ENCODE results near the gene INTS7.
"Not testable (repeated sequence)": the region's sequence is repeated elsewhere in the genome, so short reads cannot be mapped to it uniquely, and the experiment has no call there.

Gene INTS7

DNA sequence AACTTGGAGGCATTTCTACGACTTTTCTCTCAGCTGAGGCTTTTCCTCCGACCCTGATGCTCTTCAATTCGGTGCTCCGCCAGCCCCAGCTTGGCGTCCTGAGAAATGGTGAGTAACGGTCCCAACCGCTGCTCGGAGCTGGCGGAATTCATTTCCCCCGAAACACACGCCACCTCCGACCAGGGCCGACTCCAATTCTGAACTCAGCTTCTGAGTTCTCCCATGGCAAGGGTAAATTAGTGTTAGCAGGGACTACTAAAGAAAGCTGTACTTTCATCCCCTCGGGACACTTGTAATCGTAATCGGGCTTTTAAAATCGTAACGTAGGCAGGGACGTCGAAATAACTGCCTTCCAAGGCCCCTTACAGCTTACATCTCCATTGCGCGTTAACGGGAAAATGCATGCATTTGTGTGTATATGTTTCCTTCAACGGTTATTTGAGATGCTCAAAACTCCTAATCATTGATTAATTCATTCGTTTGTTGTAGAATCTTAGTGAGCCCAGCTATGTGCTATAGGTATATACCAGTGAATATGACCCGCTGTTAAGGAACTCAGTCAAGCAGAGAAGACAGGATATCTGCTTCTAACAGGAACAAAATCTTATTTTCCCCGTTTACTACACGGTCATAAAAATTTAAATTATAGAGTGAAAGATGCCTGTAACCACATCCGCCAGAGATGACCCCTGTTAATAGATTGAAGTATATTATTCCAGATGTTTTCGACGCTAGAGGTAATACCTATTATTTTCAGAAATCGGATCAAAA, 663 bp upstream of the INTS7 start:
- DNase-seq, result peak; percentile 63

GRCh38 chr1:212034516-212035122, 738 bp downstream of the INTS7 start:
- peak; percentile 76 for DNase-seq

DNA sequence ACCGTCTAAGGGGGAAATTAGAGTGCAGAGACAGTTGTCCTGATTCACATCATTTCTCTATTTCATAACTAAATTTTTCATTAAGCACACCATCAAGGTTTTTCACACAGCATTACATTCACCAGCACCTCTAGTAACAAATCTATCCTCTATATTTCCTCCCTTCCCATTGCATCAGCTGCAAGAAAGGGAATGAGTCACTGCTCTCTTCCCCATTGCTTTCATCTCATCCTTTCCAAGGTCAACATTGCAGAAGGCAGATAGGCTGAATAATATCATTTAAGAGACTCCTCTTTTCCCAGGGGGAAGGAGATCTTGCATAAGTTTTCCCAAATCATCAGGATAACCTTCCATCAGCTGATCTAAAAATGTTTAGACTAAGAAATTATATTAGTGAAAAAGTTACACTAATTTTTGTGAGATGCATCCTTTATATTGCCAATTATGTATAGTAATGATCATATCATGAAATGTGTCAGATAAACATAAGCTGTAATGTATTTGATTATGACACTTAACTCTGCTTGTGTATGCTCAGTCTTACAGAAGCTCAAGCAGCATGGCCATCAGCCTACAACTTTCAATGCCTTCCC, 4.3 kb downstream of the INTS7 start:
- no peak for DNase-seq

- DNase-seq, result not testable (repeated sequence)
These were observed 7.6 kb downstream of the INTS7 start for GRCh38 chr1:212027727-212028126.

DNA sequence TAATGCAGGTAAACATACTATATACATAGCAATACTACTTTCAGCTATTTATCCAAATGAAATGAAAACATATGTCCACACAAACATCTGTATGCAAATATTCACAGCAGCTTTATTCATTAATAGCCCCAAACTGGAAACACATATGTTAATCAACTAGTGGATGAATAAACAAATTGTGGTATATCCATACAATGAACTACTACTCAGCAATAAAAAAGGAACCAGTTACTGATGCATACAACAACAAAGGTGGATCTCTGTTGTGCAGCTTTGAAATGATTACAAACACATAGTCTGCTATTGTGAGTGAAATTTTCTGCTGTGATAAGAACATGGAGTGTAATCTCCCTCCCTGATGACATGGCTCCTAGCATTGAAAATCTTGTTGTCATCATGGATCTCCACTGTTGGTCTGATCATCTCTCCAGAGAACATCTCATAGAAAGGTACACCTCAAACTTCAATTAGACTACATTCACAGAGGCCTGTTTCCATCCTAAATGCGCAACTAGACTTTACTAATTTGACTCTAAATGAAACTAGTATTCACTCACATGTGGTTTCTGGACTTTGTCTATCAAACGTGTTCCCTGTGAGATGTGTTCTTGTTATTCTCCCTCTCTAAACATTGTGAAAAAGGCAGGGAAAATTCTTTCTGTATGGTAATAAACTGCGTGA, 10.7 kb downstream of the INTS7 start:
- no peak for DNase-seq

- not testable (repeated sequence) for DNase-seq
These were observed 12.4 kb downstream of the INTS7 start for GRCh38 chr1:212022908-212023307.

GRCh38 chr1:212021563-212021962, 13.8 kb downstream of the INTS7 start:
- no peak for DNase-seq

DNA sequence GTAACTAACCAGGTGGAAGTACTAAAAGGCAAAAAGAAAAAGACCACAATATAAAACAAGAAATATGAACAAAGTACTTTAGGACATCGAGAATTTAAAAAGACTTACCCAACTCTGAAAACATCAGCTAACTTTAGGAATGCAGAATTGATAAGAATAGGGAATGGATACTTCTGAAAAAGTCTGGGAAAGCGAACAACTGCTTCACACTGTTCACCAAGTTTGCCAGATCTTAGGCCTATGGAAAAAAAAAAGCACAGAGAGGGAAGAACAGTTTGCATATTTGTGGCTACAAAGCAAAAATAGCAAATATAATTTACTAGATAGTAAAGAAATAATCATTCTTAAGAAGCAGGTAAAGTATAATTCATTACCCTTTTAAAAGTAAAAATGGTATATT, 14.4 kb downstream of the INTS7 start:
- no peak for DNase-seq

DNA sequence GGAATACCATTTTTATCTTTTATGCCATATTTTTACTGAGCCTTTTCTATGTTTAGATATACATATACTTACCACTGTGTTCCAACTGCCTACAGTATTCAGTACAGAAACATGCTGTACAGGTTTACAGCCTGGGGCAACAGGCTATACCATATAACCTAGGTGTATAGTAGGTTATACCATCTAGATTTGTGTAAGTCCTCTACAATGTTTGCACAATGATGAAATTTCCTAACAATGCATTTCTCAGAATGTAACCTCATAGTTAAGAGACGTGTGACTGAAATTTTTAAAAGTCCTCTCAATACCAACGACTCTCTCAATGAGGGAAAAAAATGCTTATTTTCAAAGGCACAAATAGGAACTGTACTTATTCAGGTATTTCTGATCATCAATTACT, 21.7 kb downstream of the INTS7 start:
- DNase-seq, result no peak

GRCh38 chr1:212012034-212012740, 23.2 kb downstream of the INTS7 start:
- DNase-seq, result peak; percentile 87

DNA sequence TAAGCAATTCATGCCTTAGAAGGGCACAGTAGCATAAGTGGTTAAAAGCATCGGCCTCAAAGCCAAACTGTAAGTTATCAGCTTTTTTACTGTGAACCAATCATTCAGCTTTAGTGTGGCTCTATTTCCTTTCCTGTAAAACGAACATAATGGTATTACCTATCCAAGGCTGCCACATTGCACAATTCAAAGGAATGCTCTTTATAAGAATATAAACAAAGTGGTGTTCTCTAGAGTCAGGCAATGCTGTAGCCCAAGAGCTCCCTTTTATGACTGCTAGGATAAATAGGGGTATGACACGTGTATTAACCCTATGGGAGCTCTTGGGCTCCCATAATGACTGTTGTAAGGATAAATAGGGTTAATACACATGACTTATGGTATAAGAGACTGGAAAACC, 25.4 kb downstream of the INTS7 start:
- no peak for DNase-seq

DNA sequence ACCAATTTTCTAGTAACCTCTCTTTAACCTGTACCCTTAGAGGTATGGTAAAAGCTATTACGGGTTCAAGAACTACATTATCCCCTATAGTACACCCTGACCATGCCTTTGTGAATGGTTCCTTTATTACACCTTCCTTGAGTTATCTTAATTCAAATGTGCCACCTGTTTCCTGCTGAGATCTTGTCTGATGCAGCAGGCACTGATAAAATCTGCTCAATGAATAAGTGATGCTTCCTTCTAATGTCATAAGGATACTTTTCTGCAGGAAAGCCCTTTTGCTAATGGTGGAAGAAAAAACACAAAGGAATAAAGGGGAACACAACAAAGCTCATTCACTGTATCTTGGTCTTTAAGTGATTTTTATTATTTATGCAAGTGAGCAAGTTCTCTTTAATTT, 25.8 kb downstream of the INTS7 start:
- no peak for DNase-seq

DNA sequence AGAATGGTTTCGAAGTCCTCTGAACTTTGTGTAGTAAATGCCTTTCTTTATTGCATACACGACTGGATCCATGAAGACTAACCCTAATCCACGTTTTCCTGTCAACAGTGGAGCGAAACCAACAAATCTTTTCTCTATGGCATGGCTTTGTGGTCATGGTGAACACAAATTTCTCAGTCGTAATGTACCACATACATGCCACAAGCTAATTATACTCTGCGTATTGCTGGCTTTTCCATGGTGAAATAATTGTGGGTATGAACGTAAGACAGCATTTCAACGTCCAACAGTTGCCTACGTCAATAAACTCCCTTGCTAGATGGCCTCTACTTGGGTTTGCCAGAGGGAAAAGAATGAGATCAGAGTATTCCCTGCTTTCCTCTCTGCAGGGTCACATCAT, 27.5 kb downstream of the INTS7 start:
- DNase-seq, result no peak

DNA sequence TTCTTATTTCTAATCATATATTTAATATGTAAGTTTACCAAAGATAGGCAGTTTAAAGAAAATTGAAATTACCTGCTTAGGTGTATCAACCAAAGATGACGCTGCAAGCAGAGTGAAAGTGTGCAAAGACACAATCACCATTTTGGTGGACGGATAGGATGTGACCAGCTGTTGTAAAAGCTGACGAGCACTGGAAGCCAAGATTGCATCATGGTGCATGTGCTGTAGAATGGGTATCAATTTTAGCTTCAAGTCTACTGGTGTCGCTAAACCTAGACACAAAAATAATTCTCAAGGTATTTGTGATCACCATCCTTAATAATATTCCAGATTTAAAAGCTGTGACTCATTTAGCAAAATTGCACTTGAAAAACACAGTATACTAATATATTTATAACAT, 28.2 kb downstream of the INTS7 start:
- DNase-seq, result no peak

DNA sequence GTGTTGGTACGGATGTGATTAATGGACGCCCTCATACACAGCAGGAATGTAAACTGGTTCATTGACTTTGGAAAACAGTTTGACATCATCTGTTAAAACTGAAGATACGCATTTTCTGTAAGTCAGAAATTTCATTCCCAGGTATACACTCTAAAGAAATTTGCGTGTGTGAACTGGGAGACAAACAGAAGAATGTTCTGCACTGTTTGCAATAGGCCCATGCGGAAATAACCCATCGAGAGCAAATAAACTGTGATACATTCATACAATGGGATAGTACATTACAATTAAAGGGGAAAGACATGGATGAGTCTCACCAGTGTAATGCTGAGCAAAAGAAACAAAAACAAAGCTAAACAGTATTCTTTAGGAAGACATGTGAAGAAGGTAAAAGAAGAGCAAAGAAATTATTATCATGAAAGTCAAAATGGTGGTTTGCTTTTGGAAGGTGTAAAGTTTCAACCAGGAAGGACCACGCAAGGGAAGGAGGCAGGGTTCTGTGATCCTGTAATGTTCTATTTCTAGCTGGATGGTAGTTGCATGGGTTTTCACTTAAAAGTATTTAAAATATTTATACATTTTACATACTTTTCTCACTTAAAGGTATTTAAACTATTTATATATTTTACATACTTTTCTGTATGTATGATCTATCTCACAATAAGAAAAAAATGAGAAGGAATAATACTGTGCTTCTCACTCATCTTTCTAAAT, 30.3 kb downstream of the INTS7 start:
- DNase-seq, result no peak

GRCh38 chr1:212002536-212002935, 32.8 kb downstream of the INTS7 start:
- DNase-seq, result peak; percentile 75

- not testable (repeated sequence) for DNase-seq
These were observed 37.9 kb downstream of the INTS7 start for GRCh38 chr1:211997426-211997825.

DNA sequence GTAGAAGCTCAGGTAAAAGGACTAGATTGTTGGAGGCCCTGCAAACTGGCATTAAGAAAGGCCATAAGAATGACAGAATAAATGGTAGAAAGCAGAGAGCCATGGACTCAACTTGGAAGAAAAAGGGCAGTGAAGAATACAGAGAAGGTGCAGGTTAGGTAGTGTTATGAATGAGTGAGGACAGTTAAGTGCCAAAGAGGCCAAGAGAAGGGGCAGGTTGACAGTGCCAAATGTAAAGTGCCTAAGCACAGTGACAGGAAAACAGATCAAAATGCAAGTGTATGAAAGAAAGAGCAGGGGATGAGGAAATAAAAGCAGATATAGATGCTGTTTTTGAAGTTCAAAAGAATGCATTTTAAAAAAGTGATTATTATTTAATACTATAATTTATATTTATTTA, 43.7 kb downstream of the INTS7 start:
- DNase-seq, result no peak

DNA sequence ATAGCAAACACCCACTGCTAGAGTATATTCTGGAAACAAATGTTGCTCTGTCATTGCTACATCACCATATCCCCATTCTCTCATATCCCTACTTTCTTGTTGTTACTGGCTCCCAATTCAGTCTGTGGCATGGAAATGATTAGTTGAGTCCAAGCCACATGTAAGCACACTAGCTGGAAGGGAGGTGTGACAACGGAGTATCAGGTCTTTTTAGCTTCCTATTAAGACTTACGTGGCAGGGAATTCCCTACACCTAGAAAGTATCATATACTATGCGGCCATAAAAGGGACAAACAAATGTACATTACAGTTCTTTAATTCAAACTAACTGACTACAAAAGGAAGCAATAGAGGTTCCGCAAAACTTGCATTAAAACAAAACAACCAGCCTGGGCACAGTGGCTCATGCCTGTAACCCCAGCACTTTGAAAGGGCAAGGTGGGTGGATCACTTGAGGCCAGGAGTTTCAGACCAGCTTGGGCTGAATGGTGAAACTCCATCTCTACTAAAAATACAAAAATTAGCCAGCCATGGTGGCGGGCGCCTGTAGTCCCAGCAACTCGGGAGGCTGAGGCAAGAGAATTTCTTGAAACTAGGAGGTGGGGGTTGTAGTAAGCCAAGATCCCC, 48.6 kb downstream of the INTS7 start:
- DNase-seq, result no peak

GRCh38 chr1:211985556-211986264, 49.6 kb downstream of the INTS7 start:
- no peak for DNase-seq

DNA sequence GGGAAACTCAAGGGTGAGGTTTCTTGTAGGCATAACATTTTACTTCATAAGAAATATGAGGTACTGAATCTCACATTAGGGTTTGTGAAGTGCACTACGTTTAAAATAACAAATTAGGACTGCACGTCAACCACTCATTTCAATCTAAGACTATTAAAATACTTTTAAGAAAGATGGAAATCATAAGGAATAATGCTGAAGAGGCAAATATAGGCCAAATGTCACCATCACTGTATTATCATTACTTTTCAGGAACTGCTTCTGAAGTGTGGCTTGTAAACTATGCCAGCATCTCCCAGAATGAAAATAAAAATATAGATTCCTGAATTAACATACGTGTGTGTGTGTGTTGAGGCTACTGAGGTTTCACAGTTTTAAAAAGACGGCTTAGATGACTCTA, 56.8 kb downstream of the INTS7 start:
- no peak for DNase-seq
